Activated T-cell treated with anti-CD3 and anti-CD28 coated beads for 4 hours (primary cell): ENCODE results near the gene ANKRD33B.
"Not testable (repeated sequence)": the region's sequence is repeated elsewhere in the genome, so short reads cannot be mapped to it uniquely, and the experiment has no call there.

ENCODE experiments used
- DNase-seq: peaks from one replicate; pipeline ENCODE4 v3.0.0-alpha.2; 2020

ANKRD33B gene

GRCh38 chr5:10538103-10538788, 25.6 kb upstream of the ANKRD33B start:
- DNase-seq: no peak

DNA sequence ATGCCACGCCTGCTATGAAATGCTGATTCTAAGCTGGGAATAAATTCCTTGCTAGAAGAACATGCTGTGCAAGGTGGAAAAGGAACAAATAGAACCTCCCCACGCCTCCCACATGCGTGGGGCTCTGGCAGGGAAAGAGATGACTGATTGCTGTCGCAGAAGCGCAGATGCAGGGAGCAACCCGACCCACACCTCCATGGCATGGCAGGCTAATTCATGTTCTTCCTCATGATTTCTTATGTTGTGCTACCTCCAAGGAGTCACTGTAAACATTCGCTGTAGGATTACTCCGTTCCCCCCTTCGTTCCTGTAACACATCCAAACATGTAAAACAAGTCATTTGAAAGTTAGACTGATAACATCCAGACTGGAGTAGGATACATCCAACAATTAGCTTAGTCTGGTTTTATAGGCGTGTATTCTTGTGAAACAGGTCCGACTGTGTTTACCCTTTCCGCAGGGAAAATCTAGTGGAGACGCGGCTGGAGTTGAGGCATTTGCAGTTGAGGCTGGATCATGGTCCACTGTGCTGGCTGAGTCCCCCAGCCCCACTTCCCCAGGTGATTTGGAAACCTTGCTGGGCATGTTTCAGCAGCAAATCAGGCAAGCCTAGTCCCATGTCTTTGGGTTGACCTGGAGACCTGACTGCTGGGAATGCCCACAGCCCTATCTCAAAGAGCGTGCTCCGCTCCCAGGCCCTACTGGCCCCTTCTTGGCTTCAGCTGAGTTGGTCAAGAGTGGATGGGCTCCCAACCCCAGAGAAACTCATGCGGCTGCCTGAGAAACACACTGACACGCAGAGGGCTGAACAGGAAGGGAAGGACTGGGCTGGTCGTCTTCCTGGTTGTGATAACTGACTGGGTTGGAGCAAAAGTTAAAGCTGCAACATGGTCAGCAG, 24.8 kb upstream of the ANKRD33B start:
- no peak for DNase-seq

- no peak for DNase-seq
Observed at GRCh38 chr5:10539687-10539998, 24.2 kb upstream of the ANKRD33B start.

- no peak for DNase-seq
Observed at GRCh38 chr5:10540036-10540544, 23.8 kb upstream of the ANKRD33B start.

DNA sequence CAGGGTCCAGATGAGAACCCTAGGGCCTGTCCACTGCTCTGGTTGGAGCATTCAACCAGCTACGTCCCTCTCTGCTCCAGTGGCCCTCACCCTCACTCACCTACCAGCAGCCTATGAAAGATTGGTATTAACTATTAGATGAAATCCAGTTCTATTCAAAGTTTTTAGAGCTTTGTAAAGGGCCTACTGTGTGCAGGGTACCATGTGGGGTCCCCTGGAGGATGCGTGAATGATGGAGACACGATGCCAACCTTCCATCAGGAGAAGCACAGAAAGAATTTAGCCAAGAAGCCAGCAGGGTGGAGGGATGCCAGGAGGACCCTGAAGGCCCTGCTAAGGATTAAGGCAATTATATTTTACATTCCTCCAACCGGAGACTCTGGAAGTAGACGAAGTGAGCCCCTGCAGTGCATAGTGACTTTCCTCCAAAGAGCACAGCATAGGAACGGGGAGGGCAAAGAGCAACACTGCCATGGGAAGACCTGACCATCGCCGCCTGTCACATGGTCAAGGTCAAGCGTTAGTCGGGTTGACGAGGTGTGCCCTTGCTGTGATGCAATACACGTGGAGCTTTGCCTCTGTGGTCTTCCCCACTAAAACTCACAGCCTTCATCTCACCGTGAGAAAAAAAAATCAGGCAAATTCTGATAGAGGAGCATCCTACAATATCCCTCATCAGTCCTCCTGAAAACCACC, 22.8 kb upstream of the ANKRD33B start:
- no peak for DNase-seq

- DNase-seq: no peak
Observed at GRCh38 chr5:10542055-10542550, 21.8 kb upstream of the ANKRD33B start.

GRCh38 chr5:10543585-10544040, 20.3 kb upstream of the ANKRD33B start:
- no peak for DNase-seq

DNA sequence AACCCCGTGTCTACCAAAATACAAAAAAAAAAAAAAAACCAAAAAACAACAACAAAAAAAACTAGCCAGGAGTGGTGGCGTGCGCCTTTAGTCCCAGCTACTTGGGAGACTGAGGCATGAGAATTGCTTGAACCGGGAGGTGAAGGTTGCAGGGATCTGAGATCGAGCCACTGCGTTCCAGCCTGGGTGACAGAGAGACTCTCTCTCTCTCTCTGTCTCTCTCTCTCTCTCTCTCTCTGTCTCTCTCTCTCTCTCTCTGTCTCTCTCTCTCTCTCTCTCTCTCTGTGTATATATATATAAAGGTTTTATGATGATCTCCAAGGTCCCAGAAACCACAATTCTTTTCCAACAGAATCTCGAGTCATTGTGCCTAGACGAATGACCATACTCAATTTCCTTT, 18.8 kb upstream of the ANKRD33B start:
- DNase-seq: no peak

DNA sequence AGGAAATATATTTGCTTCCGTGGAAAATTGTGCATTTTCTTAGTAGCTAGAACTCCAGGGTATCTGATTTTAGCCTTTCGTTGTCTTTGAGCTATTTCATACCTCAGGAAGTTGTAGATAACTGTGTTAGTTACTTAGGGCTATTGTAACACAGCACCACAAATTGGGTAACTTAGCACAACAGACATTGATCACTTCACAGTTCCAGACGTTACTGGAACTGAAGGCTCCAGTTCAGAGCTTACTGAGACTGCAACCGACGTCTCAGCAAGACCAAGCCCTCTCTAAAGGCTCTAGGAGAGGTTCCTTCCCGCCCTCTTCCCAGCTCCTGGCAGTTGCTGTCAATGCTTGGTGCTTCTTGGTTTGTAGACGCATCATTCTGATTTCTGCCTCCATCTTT, 17.7 kb upstream of the ANKRD33B start:
- DNase-seq: no peak

DNA sequence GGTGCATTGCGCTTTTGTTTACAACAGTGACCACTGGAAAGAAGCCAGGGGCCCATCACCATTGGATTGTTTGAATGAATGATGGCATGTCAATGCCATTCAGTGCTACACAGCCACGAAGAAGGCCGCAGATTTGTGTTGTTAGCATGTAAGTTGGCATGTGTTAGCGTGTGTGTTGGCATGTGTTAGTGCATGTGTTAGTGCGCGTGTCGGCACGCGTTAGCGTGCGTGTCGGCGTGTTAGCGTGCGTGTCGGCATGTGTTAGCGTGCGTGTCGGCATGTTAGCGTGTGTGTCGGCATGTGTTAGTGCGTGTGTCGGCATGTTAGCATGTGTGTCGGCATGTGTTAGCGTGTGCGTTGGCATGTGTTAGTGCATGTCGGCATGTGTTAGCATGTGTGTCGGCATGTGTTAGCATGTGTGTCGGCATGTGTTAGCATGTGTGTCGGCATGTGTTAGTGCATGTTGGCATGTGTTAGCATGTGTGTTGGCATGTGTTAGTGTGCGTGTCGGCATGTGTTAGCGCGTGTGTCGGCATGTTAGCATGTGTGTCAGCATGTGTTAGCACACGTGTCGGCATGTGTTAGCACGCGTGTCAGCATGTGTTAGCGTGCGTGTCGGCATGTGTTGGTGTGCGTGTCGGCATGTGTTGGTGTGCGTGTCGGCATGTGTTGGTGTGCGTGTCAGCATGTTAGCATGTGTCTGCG, 15.3 kb upstream of the ANKRD33B start:
- DNase-seq: no peak

- not testable (repeated sequence) for DNase-seq
Observed at GRCh38 chr5:10549123-10549514, 14.8 kb upstream of the ANKRD33B start.

- DNase-seq: no peak
Observed at GRCh38 chr5:10550222-10550995, 13.5 kb upstream of the ANKRD33B start.

DNA sequence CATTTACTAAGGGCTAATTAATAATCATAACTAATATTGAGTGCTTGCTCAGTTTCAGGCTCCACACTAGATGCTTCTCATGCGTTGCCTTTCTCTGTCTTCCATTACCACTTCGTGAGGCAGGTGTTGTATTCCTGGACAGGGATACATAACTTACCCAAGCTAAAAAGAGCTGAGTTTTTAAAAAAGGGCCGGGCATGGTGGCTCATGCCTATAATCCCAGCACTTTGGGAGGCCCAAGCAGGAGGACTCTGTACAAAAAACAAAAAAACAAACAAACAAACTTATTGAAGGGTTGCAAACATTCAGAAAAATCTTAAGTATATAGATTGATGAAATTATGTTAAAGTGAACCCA, 12.1 kb upstream of the ANKRD33B start:
- no peak for DNase-seq

- no peak for DNase-seq
Observed at GRCh38 chr5:10552183-10553143, 11.4 kb upstream of the ANKRD33B start.

DNA sequence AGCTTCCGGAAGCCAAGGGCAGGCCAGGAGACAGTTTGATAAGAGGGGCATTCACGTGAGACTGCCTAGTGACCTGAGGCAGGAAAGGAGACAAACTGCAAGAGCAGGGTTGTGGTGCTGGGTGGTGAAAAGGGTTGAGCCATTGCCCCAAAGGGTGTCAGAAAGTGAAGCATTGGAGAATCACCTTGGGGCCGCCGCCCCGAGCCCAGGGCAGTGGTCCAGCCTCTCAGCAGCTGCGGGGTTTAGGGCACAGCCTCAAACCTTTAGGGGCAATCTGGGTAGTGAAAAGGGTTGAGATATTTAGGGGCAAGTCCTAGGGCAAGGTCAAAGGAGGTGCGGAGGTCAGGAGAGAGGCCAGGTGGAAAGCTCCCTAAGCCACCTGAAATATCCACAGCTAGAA, 10.4 kb upstream of the ANKRD33B start:
- DNase-seq: no peak

DNA sequence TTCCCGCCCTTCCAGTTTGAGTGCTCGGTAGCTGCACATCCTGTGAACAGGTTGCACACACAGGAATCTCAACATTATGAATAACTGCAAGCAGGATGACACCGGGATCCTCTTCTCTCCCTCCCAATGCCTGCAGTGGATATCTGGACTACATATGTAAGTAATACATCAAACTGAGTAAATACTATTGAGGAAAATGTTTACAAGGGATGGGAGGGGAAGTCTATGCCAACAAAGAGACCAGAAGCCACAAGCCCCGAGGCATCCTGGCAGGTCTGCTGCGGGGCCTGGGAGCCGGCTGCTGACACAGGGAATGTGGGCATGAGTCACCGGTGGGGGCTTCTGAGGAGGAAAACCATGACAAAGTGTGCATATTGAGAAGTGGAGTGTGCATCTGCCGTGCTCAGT, 8.6 kb upstream of the ANKRD33B start:
- no peak for DNase-seq

DNA sequence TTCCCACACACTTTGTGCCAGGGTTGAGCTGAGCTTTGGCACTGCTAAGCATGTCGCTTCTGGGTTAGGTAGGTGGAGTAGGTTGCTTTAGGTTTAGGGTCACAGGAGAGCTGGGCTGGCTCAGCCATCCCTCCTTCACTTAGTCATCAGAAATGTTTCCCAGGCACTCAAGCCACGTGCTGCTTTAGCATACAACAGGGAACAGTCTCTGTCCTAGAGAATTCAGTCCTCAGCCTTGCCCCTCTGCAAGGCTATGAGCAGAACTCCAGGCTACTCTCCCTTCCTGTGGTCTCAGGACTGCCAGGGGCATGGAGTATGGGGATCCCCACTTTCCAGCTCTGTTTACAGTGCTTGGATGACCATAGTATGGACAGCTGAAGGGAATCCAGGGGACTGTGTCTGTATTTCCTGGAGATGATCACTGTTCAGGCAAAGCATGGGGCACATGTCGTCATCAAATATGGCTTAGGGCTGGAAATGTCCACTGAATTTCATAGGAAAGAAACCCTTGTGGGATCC, 7.5 kb upstream of the ANKRD33B start:
- DNase-seq: no peak

GRCh38 chr5:10556893-10557746, 6.8 kb upstream of the ANKRD33B start:
- DNase-seq: no peak

GRCh38 chr5:10559151-10559550, 4.7 kb upstream of the ANKRD33B start:
- DNase-seq: no peak

GRCh38 chr5:10559871-10560270, 4.0 kb upstream of the ANKRD33B start:
- DNase-seq: no peak
